H1 (cell line): ENCODE results near the gene DEAF1. TPM values are rescaled to one million over a fixed set of nuclear protein-coding genes. Genes with fewer than 3 reads are reported as not detected.
A peak's percentile ranks its signal among the peaks of the same experiment; 100 is the strongest.

Experiments used
- CTCF ChIA-PET: fragments of 300-600 bp; sonication (Branson Sonifier 250); formaldehyde crosslinking; loops from one replicate; lab custom pipeline; 2021; ENCODE audit not compliant: partially characterized antibody; lab: Charles Lee
- POLR2A ChIA-PET: fragments of 300-600 bp; sonication (Branson Sonifier 250); formaldehyde crosslinking; loops from one replicate; lab custom pipeline; 2021; ENCODE audit warnings: inconsistent platforms; ENCODE audit not compliant: partially characterized antibody; lab: Charles Lee
- DNase-seq, 2 experiments: peaks; one replicate each; pipeline versions ENCODE4 v3.0.0 to v3.0.0-alpha.2; 2010 to 2022; ENCODE audit warnings: low spot score in 2 of 2, low read depth in 1 of 2, mixed read lengths in 1 of 2
- FAIRE-seq: peaks from 2 replicates; lab custom pipeline; 2011; peaks lifted over from hg19 to GRCh38; lab: Jason Lieb, UNC
- H2AFZ ChIP-seq: 2 replicates; pipeline ENCODE4 v1.8.1; 2012; ENCODE audit warnings: low read length, inconsistent platforms
- H2AK5ac ChIP-seq: 2 replicates; pipeline ENCODE4 v1.6.1; 2013; ENCODE audit warnings: low read depth, low read length
- H2BK120ac ChIP-seq: replicated peaks from 2 replicates; pipeline ENCODE3; 2013; ENCODE audit warnings: low read depth, low read length, inconsistent platforms
- H2BK12ac ChIP-seq: 2 replicates; pipeline ENCODE4 v1.6.1; 2013; ENCODE audit warnings: low read depth, low read length
- H2BK15ac ChIP-seq: 2 replicates; pipeline ENCODE4 v1.6.1; 2013; ENCODE audit warnings: low read length
- H2BK20ac ChIP-seq: 2 replicates; pipeline ENCODE4 v1.6.1; 2013; ENCODE audit warnings: low read length
- H2BK5ac ChIP-seq: 2 replicates; pipeline ENCODE4 v1.6.1; 2013; ENCODE audit warnings: low read depth, low read length
- H3K14ac ChIP-seq: 2 replicates; pipeline ENCODE4 v1.6.1; 2013; ENCODE audit warnings: inconsistent platforms; ENCODE audit not compliant: insufficient read length
- H3K18ac ChIP-seq: 2 replicates; pipeline ENCODE4 v1.6.1; 2013; ENCODE audit warnings: low read length; ENCODE audit errors: extremely low read depth
- H3K23ac ChIP-seq: 2 replicates; pipeline ENCODE4 v1.6.1; 2013; ENCODE audit warnings: inconsistent platforms; ENCODE audit not compliant: insufficient read length
- H3K23me2 ChIP-seq: 2 replicates; pipeline ENCODE4 v1.6.1; 2013; ENCODE audit warnings: low read depth, low read length
- H3K27ac ChIP-seq: 2 replicates; pipeline ENCODE4 v1.6.1; 2011; ENCODE audit warnings: low read depth, low read length, inconsistent platforms
- H3K27me3 ChIP-seq, 4 experiments: replicated peaks in 1 of 4; 1 replicate in 1 of 4; 2 replicates in 3 of 4; pipeline versions ENCODE4 v1.6.1 to v1.8.1; 2011 to 2013; ENCODE audit warnings: low read length in 3 of 4, mild to moderate bottlenecking in 3 of 4, inconsistent platforms in 2 of 4, mixed read lengths in 2 of 4, moderate library complexity in 1 of 4; ENCODE audit not compliant: control insufficient read depth in 3 of 4, insufficient read depth in 3 of 4; ENCODE audit errors: extremely low read depth in 1 of 4
- H3K36me3 ChIP-seq, 4 experiments: 2 replicates each; pipeline versions ENCODE4 v1.6.1 to v1.8.1; 2011 to 2013; ENCODE audit warnings: mild to moderate bottlenecking in 4 of 4, low read length in 3 of 4, moderate library complexity in 2 of 4, control low read depth in 1 of 4, inconsistent platforms in 1 of 4; ENCODE audit not compliant: insufficient read depth in 4 of 4, control insufficient read depth in 2 of 4
- H3K4ac ChIP-seq: replicated peaks from 2 replicates; pipeline ENCODE3; 2013; ENCODE audit warnings: low read length, low read depth, mixed read lengths, inconsistent platforms; ENCODE audit not compliant: insufficient read length
- H3K4me1 ChIP-seq, 4 experiments: replicated peaks in 1 of 4; 1 replicate in 1 of 4; 2 replicates in 3 of 4; pipeline versions ENCODE4 v1.6.1 to v1.8.1; 2011 to 2013; ENCODE audit warnings: low read length in 3 of 4, inconsistent platforms in 2 of 4, mixed read lengths in 1 of 4; ENCODE audit not compliant: insufficient read depth in 4 of 4, control insufficient read depth in 3 of 4
- H3K4me2 ChIP-seq, 2 experiments: 2 replicates each; pipeline versions ENCODE4 v1.6.1 to v1.8.1; 2011 to 2013; ENCODE audit warnings: low read depth in 2 of 2, low read length in 2 of 2, control low read depth in 1 of 2, inconsistent platforms in 1 of 2, mild to moderate bottlenecking in 1 of 2; ENCODE audit not compliant: insufficient read depth in 1 of 2
- H3K4me3 ChIP-seq, 4 experiments: fragments of 200-600, 300-600 bp in 1 of 4; sonication (generic), shearing (Covaris generic), sonication (Bioruptor Twin) in 1 of 4; 2 replicates each; pipeline versions ENCODE4 v1.5.1 to v1.8.1; 2011 to 2016; ENCODE audit warnings: low read length in 4 of 4, low read depth in 3 of 4, control low read depth in 2 of 4, inconsistent platforms in 2 of 4, mild to moderate bottlenecking in 2 of 4, mixed read lengths in 1 of 4, moderate library complexity in 1 of 4; ENCODE audit not compliant: insufficient read depth in 2 of 4; ENCODE audit errors: extremely low read depth in 1 of 4
- H3K56ac ChIP-seq: replicated peaks from 2 replicates; pipeline ENCODE3; 2013; ENCODE audit warnings: low read depth, mild to moderate bottlenecking, mixed read lengths, low read length, inconsistent platforms; ENCODE audit not compliant: insufficient read length
- H3K79me1 ChIP-seq: 2 replicates; pipeline ENCODE4 v1.6.1; 2013; ENCODE audit warnings: low read depth, low read length, control low read depth
- H3K79me2 ChIP-seq, 2 experiments: 2 replicates each; pipeline versions ENCODE4 v1.6.1 to v1.8.1; 2012 to 2013; ENCODE audit warnings: low read length in 2 of 2, mild to moderate bottlenecking in 2 of 2, inconsistent platforms in 1 of 2; ENCODE audit not compliant: insufficient read depth in 2 of 2, control insufficient read depth in 1 of 2
- H3K9ac ChIP-seq, 4 experiments: replicated peaks in 1 of 4; 1 replicate in 1 of 4; 2 replicates in 3 of 4; pipeline versions ENCODE4 v1.6.1 to v1.8.1; 2011 to 2013; ENCODE audit warnings: low read depth in 3 of 4, low read length in 3 of 4, control low read depth in 2 of 4, mild to moderate bottlenecking in 2 of 4, moderate library complexity in 2 of 4, inconsistent platforms in 1 of 4; ENCODE audit errors: extremely low read depth in 1 of 4
- H3K9me3 ChIP-seq, 2 experiments: 2 replicates each; pipeline versions ENCODE4 v1.6.1 to v1.8.1; 2012 to 2013; ENCODE audit warnings: mild to moderate bottlenecking in 2 of 2, moderate library complexity in 2 of 2, control low read depth in 1 of 2, inconsistent platforms in 1 of 2, low read depth in 1 of 2, low read length in 1 of 2, mixed read lengths in 1 of 2; ENCODE audit not compliant: insufficient read depth in 2 of 2
- H4K20me1 ChIP-seq, 2 experiments: replicated peaks in 1 of 2; 2 replicates each; pipeline versions ENCODE3 to v1.8.1; 2011 to 2013; ENCODE audit warnings: inconsistent platforms in 2 of 2, low read length in 2 of 2, mild to moderate bottlenecking in 1 of 2; ENCODE audit not compliant: insufficient read depth in 2 of 2, control insufficient read depth in 1 of 2
- H4K5ac ChIP-seq: 2 replicates; pipeline ENCODE4 v1.6.1; 2013; ENCODE audit warnings: low read length, low read depth, mixed read lengths, inconsistent platforms; ENCODE audit not compliant: insufficient read length
- H4K8ac ChIP-seq: 2 replicates; pipeline ENCODE4 v1.8.0; 2013; ENCODE audit warnings: mild to moderate bottlenecking, moderate library complexity, low read length, inconsistent platforms; ENCODE audit not compliant: insufficient read depth; ENCODE audit errors: extremely low read depth
- H4K91ac ChIP-seq: replicated peaks from 2 replicates; pipeline ENCODE3; 2013; ENCODE audit warnings: low read length, mixed read lengths, inconsistent platforms; ENCODE audit not compliant: insufficient read length
- CREB1 ChIP-seq: IDR thresholded peaks from 2 replicates; pipeline ENCODE4 v1.6.1; 2012; ENCODE audit warnings: inconsistent platforms
- HDAC2 ChIP-seq, 2 experiments: fragments of 300-600 bp in 1 of 2; sonication (generic) in 1 of 2; IDR thresholded peaks; 2 replicates each; pipeline ENCODE4 v1.6.1; 2011 to 2012; ENCODE audit warnings: low read depth in 2 of 2, low read length in 2 of 2, mild to moderate bottlenecking in 2 of 2, moderate library complexity in 2 of 2, borderline replicate concordance in 1 of 2, inconsistent platforms in 1 of 2
- HDAC6 ChIP-seq: IDR thresholded peaks from one replicate; pipeline ENCODE4 v1.7.1; 2012; ENCODE audit warnings: low read depth, mild to moderate bottlenecking, inconsistent platforms, low read length, moderate library complexity
- KDM4A ChIP-seq: IDR thresholded peaks from one replicate; pipeline ENCODE4 v1.7.1; 2012; ENCODE audit warnings: low read depth, mild to moderate bottlenecking, moderate library complexity, low read length, inconsistent platforms; ENCODE audit not compliant: severe bottlenecking
- PHF8 ChIP-seq: fragments of 200-600 bp; sonication (generic); conservative IDR thresholded peaks from 2 replicates; pipeline ENCODE4 v1.7.1; 2012; ENCODE audit warnings: low read depth, mild to moderate bottlenecking, inconsistent platforms, low read length, moderate library complexity
- POU5F1 ChIP-seq: IDR thresholded peaks from 2 replicates; pipeline ENCODE4 v1.6.1; 2011; ENCODE audit warnings: low read depth, mild to moderate bottlenecking, low read length, moderate library complexity
- RFX5 ChIP-seq: IDR thresholded peaks from 2 replicates; pipeline ENCODE4 v1.6.1; 2011; ENCODE audit warnings: low read depth, low read length, improper control_type of control experiment, borderline replicate concordance
- RNF2 ChIP-seq: fragments of 200-900, 300-1000 bp; sonication (generic); IDR thresholded peaks from 2 replicates; pipeline ENCODE4 v1.7.1; 2016; ENCODE audit warnings: borderline replicate concordance, low read depth, mild to moderate bottlenecking, antibody characterized with exemption, low read length; ENCODE audit not compliant: poor library complexity, severe bottlenecking; ENCODE audit errors: missing control alignments
- SIX5 ChIP-seq: IDR thresholded peaks from 2 replicates; pipeline ENCODE4 v1.6.1; 2011; ENCODE audit warnings: mild to moderate bottlenecking, low read depth, low read length
- YY1 ChIP-seq: IDR thresholded peaks from 2 replicates; pipeline ENCODE4 v1.6.1; 2011; ENCODE audit warnings: low read depth, mild to moderate bottlenecking, low read length
- WGBS, 2 experiments: shearing (Covaris generic) in 1 of 2; methylation state at CpG; one replicate each; pipeline versions ENCODE4 v1.1.6 to v1.1.7; 2013 to 2015; ENCODE audit warnings: low lambda C conversion rate in 2 of 2, mixed read lengths in 2 of 2, inconsistent platforms in 1 of 2, low coverage in 1 of 2, missing lambda C conversion rate in 1 of 2; ENCODE audit not compliant: insufficient replicate concordance in 2 of 2, insufficient coverage in 1 of 2, insufficient read length in 1 of 2; ENCODE audit errors: extremely low coverage in 1 of 2, missing lambda C conversion rate in 1 of 2; 5-methylcytosine and 5-hydroxymethylcytosine counted together
- polyA plus RNA-seq, 7 experiments: library from polyadenylated mRNA; depleted of rRNA in 3 of 7; stranded (reverse) in 5 of 7; unstranded in 2 of 7; fragments of >200 nt in 5 of 7; fragments of 200-250 nt in 2 of 7; gene quantifications; 1 replicate in 5 of 7; 2 replicates in 1 of 7; 4 replicates in 1 of 7; pipeline versions ENCODE4 v1.2.1 to v1.2.3, GENCODE V29; 2011 to 2013; ENCODE audit warnings: missing spikeins in 2 of 7, mixed read lengths in 2 of 7
- total RNA-seq: library from RNA; stranded (reverse); fragmentation: NEBNext Ultra II Directional; extraction: Animal tissue kit (Norgen Biotek cat#: 25700); gene quantifications from 2 replicates; pipeline ENCODE4 v1.2.1, GENCODE V29; 2021
- TF ChIP-seq, protein P1 (sequence below): IDR thresholded peaks from 2 replicates; pipeline ENCODE4 v1.6.1; 2011; ENCODE audit warnings: low read depth, mild to moderate bottlenecking, low read length; ENCODE audit not compliant: insufficient read depth

DEAF1 gene
- total and polyA plus RNA-seq, 2 of the 8 experiments (the other 6 are each of a cell fraction or from before 2014, with no cell fraction given), result 47.3 to 58.4 TPM

DNA sequence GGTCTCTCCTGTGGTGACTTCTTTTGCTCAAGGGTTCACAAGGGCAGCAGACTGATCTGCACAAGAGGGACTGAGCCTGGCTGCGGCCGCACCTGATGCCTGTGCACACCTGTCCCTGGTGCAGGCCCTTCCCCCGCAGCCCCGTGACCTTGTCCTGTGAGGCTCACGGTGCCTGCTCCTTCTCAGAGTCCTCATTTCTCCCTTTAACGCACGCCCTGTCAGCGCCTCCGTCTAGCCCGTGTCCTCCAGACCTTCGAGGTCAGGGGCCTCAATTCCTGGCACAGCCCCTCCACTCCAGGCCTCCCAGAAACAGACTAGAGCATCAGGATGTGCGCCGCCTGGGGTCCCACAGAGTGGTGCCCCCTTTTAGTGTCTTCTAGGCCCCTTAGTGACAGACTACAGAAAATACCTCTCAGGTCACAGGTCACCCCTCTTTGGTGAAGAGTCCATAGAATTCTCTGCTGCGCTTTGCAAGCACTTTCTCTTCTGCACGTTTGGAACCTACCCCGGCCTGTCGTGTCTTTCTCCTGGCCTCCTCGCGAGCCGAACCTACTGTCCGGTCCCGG is 59.0 kb downstream of the DEAF1 start:
- WGBS, 2 experiments, result 65% methylated on average over 20 of the region's 22 CpGs; no CpG with 5 or more reads in 1 of the 2 experiments
- no peak overlapping the region for H2BK120ac ChIP-seq
- FAIRE-seq (no peak), DNase-seq (peak in 1 of 2 experiments; percentile 57)
- no peaks in the 10 kb centered on the region for H3K9me3 ChIP-seq
- H2BK20ac ChIP-seq, result no peak overlapping the region
- H2BK12ac ChIP-seq, result 0 out of 2 replicates have a peak overlapping the region, but pooled peaks have one; percentile 27
- no peak overlapping the region for H4K5ac ChIP-seq
- no peak overlapping the region for H3K4ac ChIP-seq
- H2AFZ ChIP-seq, result no peak overlapping the region
- peaks cover 0 to 3% of the 10 kb centered on the region in 2 experiments for H4K20me1 ChIP-seq
- no peak overlapping the region for H3K14ac ChIP-seq
- no peaks in the 10 kb centered on the region for H3K79me2 ChIP-seq
- no peaks in the 10 kb centered on the region for H3K36me3 ChIP-seq
- ChIA-PET POLR2A (interaction anchor here (0.8 to 3.6 kb wide), 7 partner anchors 10 to 130 kb away, joined by 3 to 20 read pairs (median 4); partner anchors contain the start of gene SCT), CTCF (interaction anchor here (0.8 kb wide), 1 partner anchor 88 kb away, joined by 3 read pairs; no protein-coding TSS in a partner anchor)
- H3K23ac ChIP-seq, result no peak overlapping the region
- H3K56ac ChIP-seq, result no peak overlapping the region
- H2AK5ac ChIP-seq, result no peak overlapping the region
- peaks cover 0 to 28% (median 19%) of the 10 kb centered on the region in 4 experiments; a peak in 6 of 7 replicates for H3K4me1 ChIP-seq
- H3K4me3 ChIP-seq, result peak overlapping the region in 1 of 4 experiments; percentile 60; a peak in 3 of 8 replicates
- H4K8ac ChIP-seq, result no peak overlapping the region
- no peak overlapping the region for H2BK15ac ChIP-seq
- no peaks in the 10 kb centered on the region for H3K79me1 ChIP-seq
- no peak overlapping the region for H4K91ac ChIP-seq
- H3K27me3 ChIP-seq, result peaks cover 21 to 49% (median 43%) of the 10 kb centered on the region in 4 experiments
- H3K27ac ChIP-seq, result no peak overlapping the region
- no peak overlapping the region for H3K18ac ChIP-seq
- H3K23me2 ChIP-seq, result peaks cover 21% of the 10 kb centered on the region; the same call in 1 of the 2 replicates
- H3K9ac ChIP-seq, result no peak overlapping the region
- no peak overlapping the region for H2BK5ac ChIP-seq
- H3K4me2 ChIP-seq, result peak overlapping the region; percentile 81 to 91
- TF ChIP-seq HDAC2 (IDR thresholded peaks at IDR 0.05; ENCODE audit: borderline replicate concordance in 1 of 2, low read depth in 2 of 2, low read length in 2 of 2), result no peak
- no peak for TF ChIP-seq PHF8
- TF ChIP-seq POU5F1, result no peak
- TF ChIP-seq SIX5, result no peak
- no peak for TF ChIP-seq CREB1
- TF ChIP-seq, protein P1, sequence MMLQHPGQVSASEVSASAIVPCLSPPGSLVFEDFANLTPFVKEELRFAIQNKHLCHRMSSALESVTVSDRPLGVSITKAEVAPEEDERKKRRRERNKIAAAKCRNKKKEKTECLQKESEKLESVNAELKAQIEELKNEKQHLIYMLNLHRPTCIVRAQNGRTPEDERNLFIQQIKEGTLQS, result no peak
- TF ChIP-seq HDAC6, result no peak
- TF ChIP-seq RNF2, result no peak
- TF ChIP-seq RFX5, result no peak
- no peak for TF ChIP-seq KDM4A
- TF ChIP-seq YY1, result no peak
